ENCODE data around the gene CYTH1. TPM values are rescaled to one million over a fixed set of nuclear protein-coding genes. Genes with fewer than 3 reads are reported as not detected.
A peak's percentile ranks its signal among the peaks of the same experiment; 100 is the strongest.

The CYTH1 gene
- polyA plus RNA-seq, 2 of the 4 experiments (the other 2 are of a cell fraction) = 38.5 to 46.2 TPM

GRCh38 chr17:78707016-78707415 is 75.1 kb downstream of the CYTH1 start:
- peak overlapping the region; percentile 78 to 88 for H3K27ac ChIP-seq
- 42% methylated on average over 7 of the region's 7 CpGs for WGBS (ENCODE audit: missing lambda C conversion rate)
- no peaks in the 10 kb centered on the region for H3K9me3 ChIP-seq
- ChIA-PET POLR2A (interaction anchor here (0.5 to 3.3 kb wide), 5 partner anchors 30 to 210 kb away, joined by 3 to 37 read pairs (median 4); no protein-coding TSS in a partner anchor), CTCF (interaction anchor here (0.7 to 16.2 kb wide), 32 partner anchors 8 to 457 kb away, joined by 3 to 488 read pairs (median 15); partner anchors contain the start of gene DNAH17)
- ATAC-seq (peak in 1 of 2 experiments; percentile 48; a peak in 2 of 6 replicates), DNase-seq (ENCODE audit: low read depth in 1 of 2, low spot score in 1 of 2) (peak in 1 of 2 experiments; percentile 27), FAIRE-seq (peak; percentile 61)
- no peak overlapping the region for H3K4me3 ChIP-seq
- TF ChIP-seq RAD21 (conservative IDR thresholded peaks at IDR 0.05 in 1 of 2, IDR thresholded peaks at IDR 0.05 in 1 of 2) (0 out of 5 replicates have a peak, but pooled peaks of 1 of the 2 experiments have one; percentile 2), JUN (IDR thresholded peaks at IDR 0.05) (no peak)
- peaks cover 48% of the 10 kb centered on the region for H3K4me1 ChIP-seq
- peak overlapping the region; percentile 66 for H3K4me2 ChIP-seq

GRCh38 chr17:78706271-78706915 is 75.7 kb downstream of the CYTH1 start:
- H3K9me3 ChIP-seq = no peaks in the 10 kb centered on the region
- peak; percentile 65 to 73 for ATAC-seq
- ChIA-PET POLR2A (interaction anchor here (0.6 to 3.3 kb wide), 3 partner anchors 11 to 114 kb away, joined by 3 to 37 read pairs (median 4); no protein-coding TSS in a partner anchor), CTCF (interaction anchor here (1.0 to 16.2 kb wide), 19 partner anchors 7 to 456 kb away, joined by 3 to 488 read pairs (median 32); partner anchors contain the start of gene DNAH17)
- FAIRE-seq = peak; percentile 95
- peaks cover 48% of the 10 kb centered on the region for H3K4me1 ChIP-seq
- H3K4me2 ChIP-seq = peak overlapping the region; percentile 66
- DNase-seq (ENCODE audit: low read depth in 1 of 2, low spot score in 1 of 2) = peak; percentile 73 to 79
- H3K27ac ChIP-seq = peak overlapping the region; percentile 78 to 88
- TF ChIP-seq MAX (IDR thresholded peaks at IDR 0.05) = peak; percentile 78
- peak; percentile 30 to 39; a peak in 2 of 5 replicates for TF ChIP-seq RAD21 (conservative IDR thresholded peaks at IDR 0.05 in 1 of 2, IDR thresholded peaks at IDR 0.05 in 1 of 2)
- peak; percentile 67; the same call in 1 of the 2 replicates for TF ChIP-seq GATA3 (IDR thresholded peaks at IDR 0.05; ENCODE audit: borderline replicate concordance)
- TF ChIP-seq NFE2L2 (conservative IDR thresholded peaks at IDR 0.05; ENCODE audit: low read length) = 0 out of 2 replicates have a peak, but pooled peaks have one; percentile 15
- TF ChIP-seq JUNB (IDR thresholded peaks at IDR 0.05) = peak; percentile 76
- TF ChIP-seq MAFK (IDR thresholded peaks at IDR 0.05; ENCODE audit: partially characterized antibody) = peak; percentile 16
- TF ChIP-seq JUN (IDR thresholded peaks at IDR 0.05) = peak in 1 of 2 experiments; percentile 76; a peak in 3 of 5 replicates
- peak; percentile 73 to 82; a peak in 2 of 5 replicates for TF ChIP-seq EP300 (IDR thresholded peaks at IDR 0.05)
- TF ChIP-seq SMC3 (IDR thresholded peaks at IDR 0.05) = peak; percentile 44
- TF ChIP-seq CEBPB (IDR thresholded peaks at IDR 0.05) = peak in 1 of 2 experiments; percentile 64; a peak in 1 of 4 replicates
- peak; percentile 48; the same call in 1 of the 2 replicates for TF ChIP-seq FOSL2 (IDR thresholded peaks at IDR 0.05)
- peak; percentile 82 for TF ChIP-seq FOSL2 (CRISPR knock-in tag; IDR thresholded peaks at IDR 0.05)
- TF ChIP-seq HOXA7 (CRISPR knock-in tag; IDR thresholded peaks at IDR 0.05) = no peak
- no peak for TF ChIP-seq ZFP36 (IDR thresholded peaks at IDR 0.05; ENCODE audit: borderline replicate concordance, partially characterized antibody)
- no peak for TF ChIP-seq HMGXB4 (CRISPR knock-in tag; IDR thresholded peaks at IDR 0.05; ENCODE audit: borderline replicate concordance)
- 4% methylated on average over 10 of the region's 10 CpGs for WGBS (ENCODE audit: missing lambda C conversion rate)
- H3K4me3 ChIP-seq = no peak overlapping the region

GRCh38 chr17:78705071-78705470 is 77.0 kb downstream of the CYTH1 start:
- peaks cover 48% of the 10 kb centered on the region for H3K4me1 ChIP-seq
- H3K4me3 ChIP-seq = no peak overlapping the region
- ATAC-seq = no peak
- no peaks in the 10 kb centered on the region for H3K9me3 ChIP-seq
- H3K4me2 ChIP-seq = no peak overlapping the region
- WGBS (ENCODE audit: missing lambda C conversion rate) = 96% methylated on average over 4 of the region's 4 CpGs
- ChIA-PET CTCF (interaction anchor here (1.4 to 16.2 kb wide), 2 partner anchors 32 to 208 kb away, joined by 4 to 488 read pairs; no protein-coding TSS in a partner anchor), POLR2A (interaction anchor here (0.9 to 1.4 kb wide), 2 partner anchors 12 to 113 kb away, joined by 3 to 4 read pairs; no protein-coding TSS in a partner anchor)
- no peak for FAIRE-seq
- DNase-seq (ENCODE audit: low read depth in 1 of 2, low spot score in 1 of 2) = no peak
- H3K27ac ChIP-seq = peak overlapping the region; percentile 78 to 88
- TF ChIP-seq FOSL2 (IDR thresholded peaks at IDR 0.05) = no peak
- no peak for TF ChIP-seq FOSL2 (CRISPR knock-in tag; IDR thresholded peaks at IDR 0.05)
- no peak for TF ChIP-seq MAFK (IDR thresholded peaks at IDR 0.05; ENCODE audit: partially characterized antibody)
- no peak for TF ChIP-seq GATA3 (IDR thresholded peaks at IDR 0.05; ENCODE audit: borderline replicate concordance)
